Activated CD4-positive, alpha-beta memory T cell treated with anti-CD3 and anti-CD28 coated beads for 36 hours (primary cell): ENCODE data around the gene ATP10A. TPM values are rescaled to one million over a fixed set of nuclear protein-coding genes. Genes with fewer than 3 reads are reported as not detected.

Experiments used
- CTCF ChIA-PET: fragments of 350-600 bp; sonication (Branson Sonifier 250); formaldehyde crosslinking; loops from one replicate; lab custom pipeline; 2021; ENCODE audit warnings: antibody characterized with exemption, inconsistent platforms; lab: Charles Lee
- POLR2A ChIA-PET: fragments of 350-600 bp; sonication (Branson Sonifier 250); formaldehyde crosslinking; loops from one replicate; lab custom pipeline; 2021; ENCODE audit warnings: antibody characterized with exemption; lab: Charles Lee
- DNase-seq: peaks from one replicate; pipeline ENCODE4 v3.0.0-alpha.2; 2020
- H3K27ac Mint-ChIP-seq: one replicate; pipeline ENCODE4 v1.8.0; 2021; ENCODE audit warnings: mixed read lengths
- H3K27me3 Mint-ChIP-seq: one replicate; pipeline ENCODE4 v1.8.0; 2021; ENCODE audit warnings: mixed read lengths
- H3K36me3 Mint-ChIP-seq: one replicate; pipeline ENCODE4 v1.8.0; 2021; ENCODE audit warnings: mixed read lengths
- H3K4me1 Mint-ChIP-seq: one replicate; pipeline ENCODE4 v1.8.0; 2021; ENCODE audit warnings: low read depth, mixed read lengths
- H3K4me3 Mint-ChIP-seq: one replicate; pipeline ENCODE4 v1.8.0; 2021; ENCODE audit warnings: mild to moderate bottlenecking, mixed read lengths
- H3K9me3 Mint-ChIP-seq: one replicate; pipeline ENCODE4 v1.8.0; 2021; ENCODE audit warnings: mixed read lengths
- intact Hi-C: fragments of 100-400 bp; cut with micrococcal nuclease; formaldehyde crosslinking; loops from one replicate; pipeline ENCODE4 v1.15.1; 2023
- total RNA-seq, 2 experiments: library from RNA; stranded (reverse); gene quantifications; one replicate each; pipeline ENCODE4 v1.2.3, GENCODE V29; 2021

ATP10A gene
- total RNA-seq, 2 experiments from 2014 or later = 15.9 to 17.2 TPM

DNA sequence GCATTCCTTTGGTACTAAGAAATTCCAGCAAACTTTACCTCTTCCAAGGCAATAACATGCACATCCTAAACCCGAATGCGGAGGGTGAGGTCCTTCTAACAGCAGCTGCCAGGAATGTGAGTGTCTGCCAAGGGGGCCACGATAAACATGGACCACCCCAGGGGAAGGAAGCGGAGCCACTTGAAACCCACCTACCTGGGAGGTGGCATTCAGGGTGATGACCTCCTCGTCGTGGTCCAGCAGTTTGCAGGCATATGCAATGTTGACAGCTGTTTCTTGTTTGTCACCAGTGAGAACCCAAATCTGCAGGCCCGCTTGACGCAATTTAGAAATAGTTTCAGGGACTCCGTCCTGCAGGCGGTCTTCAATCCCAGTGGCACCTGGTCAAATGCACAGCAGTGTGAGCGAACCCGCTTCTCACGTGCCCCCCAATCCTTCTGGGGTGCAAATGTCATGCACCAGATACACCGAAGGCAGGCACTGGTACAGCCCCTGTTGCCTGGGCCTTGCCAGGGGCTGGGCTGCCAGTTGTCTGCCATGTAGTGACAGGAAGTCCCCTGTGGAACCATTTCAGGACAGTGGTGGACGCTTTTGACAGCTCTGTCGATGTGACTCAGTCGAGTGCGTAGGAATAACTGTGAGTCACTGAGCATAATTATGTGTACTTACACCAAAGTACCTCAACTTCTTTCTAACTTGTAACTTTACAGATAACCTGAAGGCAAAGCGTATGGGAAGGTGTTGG lies 161.2 kb downstream of the ATP10A start:
- intact Hi-C loops = no loop called here
- ChIA-PET CTCF (no interaction called here), POLR2A (no interaction called here)
- H3K36me3 Mint-ChIP-seq = peaks cover 23% of the 10 kb centered on the region
- no peak overlapping the region for H3K4me3 Mint-ChIP-seq
- no peak for DNase-seq
- no peaks in the 10 kb centered on the region for H3K9me3 Mint-ChIP-seq
- H3K27me3 Mint-ChIP-seq = no peaks in the 10 kb centered on the region
- no peaks in the 10 kb centered on the region for H3K4me1 Mint-ChIP-seq
- H3K27ac Mint-ChIP-seq = no peak overlapping the region

DNA sequence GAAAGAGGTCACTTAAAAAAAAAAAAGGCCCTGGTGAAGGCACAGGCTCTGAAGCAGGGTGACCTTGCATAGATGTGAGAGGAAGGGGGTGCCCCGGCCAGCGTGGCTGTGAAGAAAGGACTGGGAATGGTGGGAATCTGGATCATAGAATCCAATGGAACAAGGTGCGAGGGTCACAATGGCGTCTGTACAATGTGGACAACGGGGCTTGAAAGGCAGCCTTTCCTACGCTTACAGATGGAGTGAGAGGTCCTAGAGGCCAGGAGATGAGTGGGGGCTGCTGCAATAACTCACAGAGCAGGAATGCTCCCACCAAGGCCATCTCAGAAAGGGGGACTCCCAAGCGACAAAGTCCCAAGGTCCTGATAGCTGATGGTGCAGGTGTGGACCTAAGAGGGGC lies 162.2 kb downstream of the ATP10A start:
- intact Hi-C loops = no loop called here
- no peak for DNase-seq
- no peaks in the 10 kb centered on the region for H3K9me3 Mint-ChIP-seq
- H3K4me3 Mint-ChIP-seq = no peak overlapping the region
- H3K27me3 Mint-ChIP-seq = no peaks in the 10 kb centered on the region
- H3K4me1 Mint-ChIP-seq = no peaks in the 10 kb centered on the region
- no peak overlapping the region for H3K27ac Mint-ChIP-seq
- ChIA-PET POLR2A (no interaction called here), CTCF (no interaction called here)
- peaks cover 23% of the 10 kb centered on the region for H3K36me3 Mint-ChIP-seq

DNA sequence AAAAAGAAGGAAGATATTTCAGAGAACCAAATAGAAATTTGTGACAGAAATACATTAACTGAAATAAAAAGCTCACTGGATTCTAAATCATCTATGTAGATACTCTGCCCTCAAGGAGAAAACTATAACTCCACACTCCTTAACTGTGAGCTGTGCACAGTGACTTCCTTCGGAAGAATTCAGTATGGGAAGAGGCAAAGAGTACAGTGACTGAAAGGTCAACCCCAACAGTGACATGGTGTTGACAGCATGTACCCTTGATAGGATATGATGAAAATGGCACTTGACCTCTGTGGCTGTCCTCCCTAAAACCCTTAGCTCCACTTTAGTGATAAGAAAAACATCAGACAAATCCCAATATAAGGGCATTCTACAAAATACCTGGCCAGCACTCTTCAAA lies 165.5 kb downstream of the ATP10A start:
- intact Hi-C loops = no loop called here
- H3K36me3 Mint-ChIP-seq = peaks cover 23% of the 10 kb centered on the region
- CTCF ChIA-PET = interaction anchor here (0.7 to 1.8 kb wide), 3 partner anchors 12 to 237 kb away, joined by 3 to 8 read pairs (median 5); no protein-coding TSS in a partner anchor

DNA sequence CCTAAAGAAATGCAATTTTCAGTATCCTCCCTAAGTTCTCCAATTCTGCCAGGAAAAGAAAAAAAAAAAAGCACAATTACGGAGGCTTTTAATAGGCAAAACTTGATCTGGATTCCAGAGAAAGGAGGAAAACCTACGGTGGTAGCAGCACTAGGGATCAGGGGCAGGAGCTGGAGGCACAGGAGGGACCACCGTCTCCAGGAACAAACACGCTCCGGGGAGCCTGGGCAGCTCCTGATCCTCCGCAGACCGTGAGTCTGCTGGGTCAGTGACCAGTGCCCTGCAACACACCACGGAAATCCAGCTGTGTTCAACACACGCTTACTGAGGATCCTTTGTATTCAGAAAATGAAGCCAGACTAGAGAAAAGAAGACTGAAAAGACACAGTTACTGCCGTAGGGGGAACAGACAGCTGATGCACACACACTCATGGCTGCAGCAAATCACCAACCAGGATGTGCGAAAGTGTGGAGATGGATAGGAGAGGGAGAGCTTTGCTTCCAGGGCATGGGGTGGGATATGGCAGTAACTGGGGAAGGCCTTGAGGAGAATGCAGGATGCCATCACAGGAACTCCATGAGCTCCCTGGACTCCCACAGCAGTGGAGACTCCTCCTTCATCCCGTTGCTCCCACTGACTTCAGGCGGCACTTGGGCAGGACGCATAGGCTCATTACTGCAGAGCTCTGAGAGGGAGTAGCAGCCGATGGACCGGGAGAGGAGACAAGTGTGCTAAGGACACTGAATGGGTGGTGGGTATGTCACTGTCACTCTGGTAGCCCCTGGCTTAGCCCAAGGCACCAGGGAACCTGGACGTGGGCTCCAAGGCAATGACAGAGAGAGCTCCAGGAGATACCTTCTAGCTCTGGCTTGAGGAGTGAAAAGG lies 167.0 kb downstream of the ATP10A start:
- Mint-ChIP-seq H3K27ac (no peak overlapping the region), H3K36me3 (peaks cover 26% of the 10 kb centered on the region), H3K9me3 (no peaks in the 10 kb centered on the region), H3K27me3 (no peaks in the 10 kb centered on the region), H3K4me1 (no peaks in the 10 kb centered on the region), H3K4me3 (no peak overlapping the region)
- intact Hi-C loops = no loop called here
- DNase-seq = no peak
- ChIA-PET CTCF (interaction anchor here (1.5 to 1.8 kb wide), 2 partner anchors 14 to 238 kb away, joined by 5 to 8 read pairs; no protein-coding TSS in a partner anchor), POLR2A (no interaction called here)

More for the DNA sequence above, 165.5 kb downstream of the ATP10A start:
- DNase-seq = no peak
- H3K9me3 Mint-ChIP-seq = no peaks in the 10 kb centered on the region
- H3K27ac Mint-ChIP-seq = no peak overlapping the region
- H3K4me1 Mint-ChIP-seq = no peaks in the 10 kb centered on the region
- H3K27me3 Mint-ChIP-seq = no peaks in the 10 kb centered on the region
- no peak overlapping the region for H3K4me3 Mint-ChIP-seq
- POLR2A ChIA-PET = no interaction called here

DNA sequence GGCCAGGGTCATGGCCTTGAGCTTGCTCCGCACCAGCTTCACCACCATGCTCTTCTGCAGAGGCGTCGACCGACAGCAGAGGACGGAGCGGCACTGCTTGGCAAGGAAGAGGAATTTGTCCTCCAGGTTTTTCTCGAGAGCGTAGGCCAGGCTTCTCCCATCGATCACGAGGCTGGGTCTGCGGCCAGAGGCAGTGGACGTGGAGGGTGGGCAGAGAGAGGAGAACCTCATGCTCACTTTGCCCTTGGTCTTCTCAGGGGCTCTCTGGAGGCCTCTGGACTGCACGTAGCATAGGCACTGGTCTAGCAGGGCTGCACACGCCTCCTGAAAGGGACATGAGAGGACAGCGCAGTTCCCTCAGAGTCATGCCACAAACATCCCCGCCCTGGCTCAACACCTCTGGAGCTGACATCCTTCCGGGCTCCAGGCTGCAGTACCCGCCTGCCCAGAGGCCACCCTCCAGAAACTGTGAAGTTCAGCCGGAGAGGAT lies 168.3 kb downstream of the ATP10A start:
- Mint-ChIP-seq H3K4me3 (no peak overlapping the region), H3K27me3 (no peaks in the 10 kb centered on the region), H3K9me3 (no peaks in the 10 kb centered on the region), H3K27ac (no peak overlapping the region), H3K36me3 (peaks cover 21% of the 10 kb centered on the region), H3K4me1 (no peaks in the 10 kb centered on the region)
- POLR2A ChIA-PET = no interaction called here
- intact Hi-C loops = loop anchor here (1.0 kb wide), 1 partner anchor 239 kb away; no protein-coding TSS in a partner anchor
- CTCF ChIA-PET = interaction anchor here (0.6 to 1.6 kb wide), 2 partner anchors 11 to 239 kb away, joined by 3 to 13 read pairs; no protein-coding TSS in a partner anchor
- no peak for DNase-seq

DNA sequence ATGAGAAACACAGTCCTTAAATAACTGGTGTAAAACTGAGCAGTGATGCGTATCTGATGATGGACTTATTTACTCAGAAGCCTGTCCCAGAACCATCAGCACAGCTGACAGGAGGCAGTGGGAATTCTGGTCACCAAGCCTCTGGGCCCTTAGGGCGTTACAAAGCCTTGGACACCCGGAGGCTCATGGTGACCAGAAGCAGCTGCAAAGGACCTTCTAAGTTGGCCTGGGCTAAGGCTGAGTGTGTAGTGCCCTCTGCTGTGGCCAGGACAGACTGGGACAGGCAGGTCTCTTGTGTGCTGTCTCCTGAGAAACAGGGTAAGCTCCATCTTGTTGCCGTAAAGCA lies 168.9 kb downstream of the ATP10A start:
- intact Hi-C loops = loop anchor here (1.0 kb wide), 1 partner anchor 240 kb away; no protein-coding TSS in a partner anchor
- DNase-seq = no peak
- peaks cover 20% of the 10 kb centered on the region for H3K36me3 Mint-ChIP-seq
- no peaks in the 10 kb centered on the region for H3K27me3 Mint-ChIP-seq
- ChIA-PET CTCF (interaction anchor here (0.6 to 1.6 kb wide), 2 partner anchors 12 to 240 kb away, joined by 3 to 13 read pairs; no protein-coding TSS in a partner anchor), POLR2A (no interaction called here)
- no peaks in the 10 kb centered on the region for H3K4me1 Mint-ChIP-seq
- H3K27ac Mint-ChIP-seq = no peak overlapping the region
- no peak overlapping the region for H3K4me3 Mint-ChIP-seq
- no peaks in the 10 kb centered on the region for H3K9me3 Mint-ChIP-seq

DNA sequence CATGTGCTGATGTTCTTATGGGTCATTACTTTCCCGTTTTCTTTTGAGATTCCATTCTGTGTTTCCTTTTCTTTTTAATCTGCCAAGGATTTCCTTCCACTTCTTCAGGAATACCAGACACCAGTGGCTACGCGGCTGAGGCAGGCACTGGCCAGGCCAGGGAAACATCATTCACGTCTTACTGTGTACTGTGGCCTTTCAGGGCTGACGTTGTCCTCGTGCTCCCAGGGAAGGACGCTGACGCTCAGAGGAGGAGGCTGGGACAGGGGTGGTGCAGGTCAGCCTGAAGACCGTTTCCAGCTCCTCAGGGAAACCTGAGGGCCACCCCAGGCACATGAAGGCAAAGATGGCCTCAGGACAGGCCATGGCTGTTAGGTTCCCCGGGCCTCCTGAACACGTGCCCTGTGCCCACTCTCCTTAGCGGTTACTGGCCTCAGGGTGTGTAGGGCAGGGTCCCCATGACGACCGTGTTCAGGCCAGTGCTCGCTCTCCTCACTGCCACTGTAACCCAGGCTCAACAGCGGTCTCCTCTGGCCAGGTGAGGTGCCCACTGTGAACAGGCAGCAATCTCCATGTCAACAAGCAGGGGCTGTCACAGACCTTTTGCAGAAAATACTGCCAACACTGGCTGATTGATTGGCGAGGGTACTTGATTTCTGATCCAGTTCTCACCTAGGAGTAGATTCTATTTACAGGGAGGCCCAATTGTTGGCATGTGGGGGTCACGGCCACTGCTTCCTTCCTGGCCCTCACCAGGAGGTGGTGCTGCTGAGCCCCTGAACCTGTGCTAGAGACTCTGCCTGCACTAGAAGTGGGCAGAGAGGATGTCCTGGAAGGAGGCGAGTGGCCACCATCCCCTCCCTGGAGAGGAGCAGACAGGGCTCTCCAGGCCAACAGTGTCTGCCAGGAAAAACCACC lies 169.5 kb downstream of the ATP10A start:
- CTCF ChIA-PET = interaction anchor here (1.6 kb wide), 1 partner anchor 241 kb away, joined by 13 read pairs; no protein-coding TSS in a partner anchor
- no peak overlapping the region for H3K27ac Mint-ChIP-seq
- no peaks in the 10 kb centered on the region for H3K27me3 Mint-ChIP-seq
- peaks cover 17% of the 10 kb centered on the region for H3K36me3 Mint-ChIP-seq
- no peak overlapping the region for H3K4me3 Mint-ChIP-seq
- H3K9me3 Mint-ChIP-seq = no peaks in the 10 kb centered on the region
- H3K4me1 Mint-ChIP-seq = no peaks in the 10 kb centered on the region
- POLR2A ChIA-PET = no interaction called here
- intact Hi-C loops = loop anchor here (1.0 kb wide), 1 partner anchor 241 kb away; no protein-coding TSS in a partner anchor
- DNase-seq = peak; percentile 49

DNA sequence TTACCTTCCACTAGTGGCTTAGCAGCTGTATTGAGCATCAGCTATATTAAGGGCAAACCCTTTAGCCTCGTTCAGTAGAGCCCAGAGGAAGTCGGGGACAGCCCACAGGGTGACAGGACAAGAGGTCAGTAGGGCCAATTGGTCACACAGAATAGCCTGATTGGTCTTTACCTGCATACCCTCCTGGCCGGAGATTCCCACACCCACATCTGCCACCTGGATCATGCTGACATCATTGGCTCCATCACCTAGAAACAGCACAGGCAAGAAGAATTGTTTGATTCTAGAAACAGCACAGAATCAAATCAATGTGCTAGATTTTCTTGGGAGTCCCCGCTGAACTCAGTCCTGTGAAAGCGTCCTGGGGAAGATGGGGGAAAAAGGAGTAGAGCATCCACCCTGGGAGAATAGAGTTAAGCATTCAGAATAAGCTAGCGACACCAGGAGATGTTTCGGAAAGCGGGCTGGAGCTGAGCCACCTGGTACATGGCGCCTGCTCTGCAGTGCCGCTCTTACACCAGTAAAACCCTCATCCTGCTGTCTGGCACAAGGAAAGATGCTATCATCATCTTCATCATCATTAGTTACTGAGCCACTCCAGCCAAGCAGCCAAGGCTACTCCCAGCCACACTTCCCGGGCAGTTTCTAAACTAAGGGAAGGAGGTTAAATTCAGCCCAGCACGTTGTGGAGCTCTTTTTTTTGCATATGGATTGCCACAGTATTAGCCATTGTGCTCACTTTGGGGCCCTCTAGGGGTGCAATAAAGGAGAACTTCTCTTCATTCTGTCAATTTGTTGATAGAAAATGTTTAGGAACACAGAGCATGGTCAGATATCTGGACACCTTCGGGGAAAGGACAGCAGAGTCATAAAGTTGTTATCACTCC lies 171.3 kb downstream of the ATP10A start:
- intact Hi-C loops = no loop called here
- Mint-ChIP-seq H3K27ac (no peak overlapping the region), H3K4me3 (no peak overlapping the region), H3K4me1 (no peaks in the 10 kb centered on the region), H3K9me3 (no peaks in the 10 kb centered on the region), H3K36me3 (peaks cover 19% of the 10 kb centered on the region), H3K27me3 (no peaks in the 10 kb centered on the region)
- DNase-seq = no peak
- CTCF ChIA-PET = interaction anchor here (1.8 kb wide), 1 partner anchor 18 kb away, joined by 6 read pairs; no protein-coding TSS in a partner anchor
- POLR2A ChIA-PET = no interaction called here

DNA sequence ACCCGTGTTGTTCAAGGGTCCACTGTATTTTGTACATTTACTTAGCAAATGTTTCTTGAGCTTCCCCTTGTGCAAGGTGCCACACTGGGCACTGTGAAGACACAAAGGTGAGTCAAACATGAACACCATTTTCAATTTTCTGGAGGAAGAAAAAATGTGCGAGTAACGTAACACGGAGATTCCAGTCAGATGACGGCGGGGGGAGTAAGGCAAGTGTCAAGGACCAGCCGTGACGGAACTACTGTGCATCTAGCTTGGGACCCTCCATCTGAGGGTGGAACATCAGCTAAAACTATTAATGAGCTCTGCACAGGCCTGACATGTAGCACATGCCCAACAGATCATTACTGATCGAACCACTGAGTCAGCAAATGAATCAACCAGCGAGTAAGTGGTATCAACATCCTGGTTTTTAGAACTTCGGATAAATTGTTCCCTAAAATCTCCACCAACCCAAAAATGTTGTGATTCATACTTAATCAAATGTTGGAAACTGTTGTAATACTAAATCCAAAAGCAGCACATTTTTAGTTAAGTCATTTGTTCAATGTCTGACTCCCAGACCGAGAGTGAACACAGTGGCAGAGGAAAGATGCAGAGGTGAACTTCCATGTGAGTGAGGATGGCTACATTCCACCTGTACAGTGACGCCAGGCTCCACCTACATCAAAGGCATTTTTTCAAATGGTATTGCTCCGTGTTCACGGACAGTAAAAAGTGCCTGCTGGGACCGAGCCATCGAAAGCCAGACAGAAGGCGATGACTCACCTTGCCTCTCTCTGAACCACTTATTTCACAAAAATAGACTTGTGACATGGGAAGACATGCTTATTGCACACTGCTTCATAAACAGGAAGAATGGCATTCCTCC lies 172.2 kb downstream of the ATP10A start:
- Mint-ChIP-seq H3K4me3 (no peak overlapping the region), H3K27ac (no peak overlapping the region), H3K27me3 (no peaks in the 10 kb centered on the region), H3K4me1 (no peaks in the 10 kb centered on the region), H3K36me3 (peaks cover 20% of the 10 kb centered on the region), H3K9me3 (no peaks in the 10 kb centered on the region)
- intact Hi-C loops = no loop called here
- DNase-seq = no peak
- CTCF ChIA-PET = interaction anchor here (1.8 kb wide), 1 partner anchor 19 kb away, joined by 6 read pairs; no protein-coding TSS in a partner anchor
- POLR2A ChIA-PET = no interaction called here

DNA sequence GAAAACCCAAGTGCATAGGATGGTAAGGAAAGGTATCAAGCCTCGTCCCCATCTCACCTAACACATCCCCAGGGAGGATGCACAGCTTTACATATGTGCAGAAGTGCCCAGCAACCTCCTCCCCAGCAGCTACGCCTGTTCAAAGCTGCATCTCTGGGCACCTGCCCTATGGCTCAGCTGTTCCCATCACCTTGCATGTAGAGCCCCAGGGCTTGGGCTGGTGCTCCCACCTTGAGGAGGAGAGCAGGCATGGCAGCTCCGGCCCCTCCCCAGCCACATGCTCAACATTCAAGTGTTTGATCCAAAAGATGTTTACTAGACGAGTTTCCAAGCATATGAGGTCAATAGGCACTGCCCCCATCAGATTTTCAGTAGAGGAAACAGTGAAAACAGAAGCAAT lies 173.5 kb downstream of the ATP10A start:
- Mint-ChIP-seq H3K4me3 (no peak overlapping the region), H3K27ac (no peak overlapping the region), H3K27me3 (no peaks in the 10 kb centered on the region), H3K9me3 (no peaks in the 10 kb centered on the region), H3K36me3 (peaks cover 29% of the 10 kb centered on the region), H3K4me1 (no peaks in the 10 kb centered on the region)
- CTCF ChIA-PET = interaction anchor here (1.6 kb wide), 1 partner anchor 244 kb away, joined by 4 read pairs; no protein-coding TSS in a partner anchor
- intact Hi-C loops = no loop called here
- POLR2A ChIA-PET = no interaction called here
- DNase-seq = no peak
